ENCODE data around the gene CEP128. TPM values are rescaled to one million over a fixed set of nuclear protein-coding genes. Genes with fewer than 3 reads are reported as not detected.

The CEP128 gene
- total RNA-seq, 1 experiment from 2014 or later, result 12.0 TPM

DNA sequence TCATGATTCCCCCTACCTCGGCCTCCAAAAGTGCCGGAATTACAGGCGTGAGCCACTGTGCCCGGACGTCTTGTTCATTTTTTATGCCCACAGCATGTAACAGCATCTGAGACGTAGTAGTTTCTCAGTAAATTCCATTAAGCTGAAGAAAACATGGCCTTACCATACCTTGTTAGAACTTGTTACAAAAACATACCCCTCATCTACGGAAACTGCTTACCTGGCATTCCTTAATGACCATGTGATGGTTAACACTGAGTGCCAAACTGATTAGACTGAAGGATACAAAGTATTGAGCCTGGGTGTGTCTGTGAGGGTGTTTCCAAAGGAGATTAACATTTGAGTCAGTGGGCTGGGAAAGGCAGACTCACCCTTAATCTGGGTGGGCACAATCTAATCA is 186.8 kb downstream of the CEP128 start:
- no peaks in the 10 kb centered on the region for H3K9me3 Mint-ChIP-seq
- no peak overlapping the region for H3K27ac Mint-ChIP-seq
- H3K4me3 Mint-ChIP-seq, result no peak overlapping the region
- no peaks in the 10 kb centered on the region for H3K36me3 Mint-ChIP-seq
- ATAC-seq (no peak), DNase-seq (ENCODE audit: low spot score) (no peak)
- POLR2A ChIA-PET, result no interaction called here
- TF ChIP-seq TP53 (CRISPR knock-in tag; IDR thresholded peaks at IDR 0.05), result no peak
- TF ChIP-seq, protein P1, sequence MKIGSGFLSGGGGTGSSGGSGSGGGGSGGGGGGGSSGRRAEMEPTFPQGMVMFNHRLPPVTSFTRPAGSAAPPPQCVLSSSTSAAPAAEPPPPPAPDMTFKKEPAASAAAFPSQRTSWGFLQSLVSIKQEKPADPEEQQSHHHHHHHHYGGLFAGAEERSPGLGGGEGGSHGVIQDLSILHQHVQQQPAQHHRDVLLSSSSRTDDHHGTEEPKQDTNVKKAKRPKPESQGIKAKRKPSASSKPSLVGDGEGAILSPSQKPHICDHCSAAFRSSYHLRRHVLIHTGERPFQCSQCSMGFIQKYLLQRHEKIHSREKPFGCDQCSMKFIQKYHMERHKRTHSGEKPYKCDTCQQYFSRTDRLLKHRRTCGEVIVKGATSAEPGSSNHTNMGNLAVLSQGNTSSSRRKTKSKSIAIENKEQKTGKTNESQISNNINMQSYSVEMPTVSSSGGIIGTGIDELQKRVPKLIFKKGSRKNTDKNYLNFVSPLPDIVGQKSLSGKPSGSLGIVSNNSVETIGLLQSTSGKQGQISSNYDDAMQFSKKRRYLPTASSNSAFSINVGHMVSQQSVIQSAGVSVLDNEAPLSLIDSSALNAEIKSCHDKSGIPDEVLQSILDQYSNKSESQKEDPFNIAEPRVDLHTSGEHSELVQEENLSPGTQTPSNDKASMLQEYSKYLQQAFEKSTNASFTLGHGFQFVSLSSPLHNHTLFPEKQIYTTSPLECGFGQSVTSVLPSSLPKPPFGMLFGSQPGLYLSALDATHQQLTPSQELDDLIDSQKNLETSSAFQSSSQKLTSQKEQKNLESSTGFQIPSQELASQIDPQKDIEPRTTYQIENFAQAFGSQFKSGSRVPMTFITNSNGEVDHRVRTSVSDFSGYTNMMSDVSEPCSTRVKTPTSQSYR (CRISPR knock-in tag; IDR thresholded peaks at IDR 0.05), result no peak
- no peak for TF ChIP-seq ZNF263 (CRISPR knock-in tag; IDR thresholded peaks at IDR 0.05; ENCODE audit: low read depth)
- TF ChIP-seq, protein P2, sequence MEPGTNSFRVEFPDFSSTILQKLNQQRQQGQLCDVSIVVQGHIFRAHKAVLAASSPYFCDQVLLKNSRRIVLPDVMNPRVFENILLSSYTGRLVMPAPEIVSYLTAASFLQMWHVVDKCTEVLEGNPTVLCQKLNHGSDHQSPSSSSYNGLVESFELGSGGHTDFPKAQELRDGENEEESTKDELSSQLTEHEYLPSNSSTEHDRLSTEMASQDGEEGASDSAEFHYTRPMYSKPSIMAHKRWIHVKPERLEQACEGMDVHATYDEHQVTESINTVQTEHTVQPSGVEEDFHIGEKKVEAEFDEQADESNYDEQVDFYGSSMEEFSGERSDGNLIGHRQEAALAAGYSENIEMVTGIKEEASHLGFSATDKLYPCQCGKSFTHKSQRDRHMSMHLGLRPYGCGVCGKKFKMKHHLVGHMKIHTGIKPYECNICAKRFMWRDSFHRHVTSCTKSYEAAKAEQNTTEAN (CRISPR knock-in tag; IDR thresholded peaks at IDR 0.05), result no peak
- TF ChIP-seq, protein P3, sequence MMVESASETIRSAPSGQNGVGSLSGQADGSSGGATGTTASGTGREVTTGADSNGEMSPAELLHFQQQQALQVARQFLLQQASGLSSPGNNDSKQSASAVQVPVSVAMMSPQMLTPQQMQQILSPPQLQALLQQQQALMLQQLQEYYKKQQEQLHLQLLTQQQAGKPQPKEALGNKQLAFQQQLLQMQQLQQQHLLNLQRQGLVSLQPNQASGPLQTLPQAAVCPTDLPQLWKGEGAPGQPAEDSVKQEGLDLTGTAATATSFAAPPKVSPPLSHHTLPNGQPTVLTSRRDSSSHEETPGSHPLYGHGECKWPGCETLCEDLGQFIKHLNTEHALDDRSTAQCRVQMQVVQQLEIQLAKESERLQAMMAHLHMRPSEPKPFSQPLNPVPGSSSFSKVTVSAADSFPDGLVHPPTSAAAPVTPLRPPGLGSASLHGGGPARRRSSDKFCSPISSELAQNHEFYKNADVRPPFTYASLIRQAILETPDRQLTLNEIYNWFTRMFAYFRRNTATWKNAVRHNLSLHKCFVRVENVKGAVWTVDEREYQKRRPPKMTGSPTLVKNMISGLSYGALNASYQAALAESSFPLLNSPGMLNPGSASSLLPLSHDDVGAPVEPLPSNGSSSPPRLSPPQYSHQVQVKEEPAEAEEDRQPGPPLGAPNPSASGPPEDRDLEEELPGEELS (CRISPR knock-in tag; IDR thresholded peaks at IDR 0.05), result no peak
- no peak for TF ChIP-seq IRF2 (CRISPR knock-in tag; IDR thresholded peaks at IDR 0.05; ENCODE audit: borderline replicate concordance, low read depth)
- no peak for TF ChIP-seq MYBL2 (CRISPR knock-in tag; IDR thresholded peaks at IDR 0.05)
- TF ChIP-seq SP1 (CRISPR knock-in tag; conservative IDR thresholded peaks at IDR 0.05), result no peak
- TF ChIP-seq RELA (CRISPR knock-in tag; IDR thresholded peaks at IDR 0.05; ENCODE audit: borderline replicate concordance), result no peak
- TF ChIP-seq, protein P4, sequence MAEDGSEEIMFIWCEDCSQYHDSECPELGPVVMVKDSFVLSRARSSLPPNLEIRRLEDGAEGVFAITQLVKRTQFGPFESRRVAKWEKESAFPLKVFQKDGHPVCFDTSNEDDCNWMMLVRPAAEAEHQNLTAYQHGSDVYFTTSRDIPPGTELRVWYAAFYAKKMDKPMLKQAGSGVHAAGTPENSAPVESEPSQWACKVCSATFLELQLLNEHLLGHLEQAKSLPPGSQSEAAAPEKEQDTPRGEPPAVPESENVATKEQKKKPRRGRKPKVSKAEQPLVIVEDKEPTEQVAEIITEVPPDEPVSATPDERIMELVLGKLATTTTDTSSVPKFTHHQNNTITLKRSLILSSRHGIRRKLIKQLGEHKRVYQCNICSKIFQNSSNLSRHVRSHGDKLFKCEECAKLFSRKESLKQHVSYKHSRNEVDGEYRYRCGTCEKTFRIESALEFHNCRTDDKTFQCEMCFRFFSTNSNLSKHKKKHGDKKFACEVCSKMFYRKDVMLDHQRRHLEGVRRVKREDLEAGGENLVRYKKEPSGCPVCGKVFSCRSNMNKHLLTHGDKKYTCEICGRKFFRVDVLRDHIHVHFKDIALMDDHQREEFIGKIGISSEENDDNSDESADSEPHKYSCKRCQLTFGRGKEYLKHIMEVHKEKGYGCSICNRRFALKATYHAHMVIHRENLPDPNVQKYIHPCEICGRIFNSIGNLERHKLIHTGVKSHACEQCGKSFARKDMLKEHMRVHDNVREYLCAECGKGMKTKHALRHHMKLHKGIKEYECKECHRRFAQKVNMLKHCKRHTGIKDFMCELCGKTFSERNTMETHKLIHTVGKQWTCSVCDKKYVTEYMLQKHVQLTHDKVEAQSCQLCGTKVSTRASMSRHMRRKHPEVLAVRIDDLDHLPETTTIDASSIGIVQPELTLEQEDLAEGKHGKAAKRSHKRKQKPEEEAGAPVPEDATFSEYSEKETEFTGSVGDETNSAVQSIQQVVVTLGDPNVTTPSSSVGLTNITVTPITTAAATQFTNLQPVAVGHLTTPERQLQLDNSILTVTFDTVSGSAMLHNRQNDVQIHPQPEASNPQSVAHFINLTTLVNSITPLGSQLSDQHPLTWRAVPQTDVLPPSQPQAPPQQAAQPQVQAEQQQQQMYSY (CRISPR knock-in tag; IDR thresholded peaks at IDR 0.05), result no peak
- TF ChIP-seq, protein P5, sequence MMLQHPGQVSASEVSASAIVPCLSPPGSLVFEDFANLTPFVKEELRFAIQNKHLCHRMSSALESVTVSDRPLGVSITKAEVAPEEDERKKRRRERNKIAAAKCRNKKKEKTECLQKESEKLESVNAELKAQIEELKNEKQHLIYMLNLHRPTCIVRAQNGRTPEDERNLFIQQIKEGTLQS (CRISPR knock-in tag; conservative IDR thresholded peaks at IDR 0.05), result no peak
- TF ChIP-seq, protein P6, sequence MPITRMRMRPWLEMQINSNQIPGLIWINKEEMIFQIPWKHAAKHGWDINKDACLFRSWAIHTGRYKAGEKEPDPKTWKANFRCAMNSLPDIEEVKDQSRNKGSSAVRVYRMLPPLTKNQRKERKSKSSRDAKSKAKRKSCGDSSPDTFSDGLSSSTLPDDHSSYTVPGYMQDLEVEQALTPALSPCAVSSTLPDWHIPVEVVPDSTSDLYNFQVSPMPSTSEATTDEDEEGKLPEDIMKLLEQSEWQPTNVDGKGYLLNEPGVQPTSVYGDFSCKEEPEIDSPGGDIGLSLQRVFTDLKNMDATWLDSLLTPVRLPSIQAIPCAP (CRISPR knock-in tag; IDR thresholded peaks at IDR 0.05), result no peak
- TF ChIP-seq, protein P7, sequence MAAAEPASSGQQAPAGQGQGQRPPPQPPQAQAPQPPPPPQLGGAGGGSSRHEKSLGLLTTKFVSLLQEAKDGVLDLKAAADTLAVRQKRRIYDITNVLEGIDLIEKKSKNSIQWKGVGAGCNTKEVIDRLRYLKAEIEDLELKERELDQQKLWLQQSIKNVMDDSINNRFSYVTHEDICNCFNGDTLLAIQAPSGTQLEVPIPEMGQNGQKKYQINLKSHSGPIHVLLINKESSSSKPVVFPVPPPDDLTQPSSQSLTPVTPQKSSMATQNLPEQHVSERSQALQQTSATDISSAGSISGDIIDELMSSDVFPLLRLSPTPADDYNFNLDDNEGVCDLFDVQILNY (CRISPR knock-in tag; IDR thresholded peaks at IDR 0.05), result no peak
- TF ChIP-seq TCF7 (CRISPR knock-in tag; IDR thresholded peaks at IDR 0.05; ENCODE audit: low read depth), result no peak
- CTCF ChIA-PET, result no interaction called here
- no peaks in the 10 kb centered on the region for H3K4me1 Mint-ChIP-seq
- no peaks in the 10 kb centered on the region for H3K27me3 Mint-ChIP-seq (ENCODE audit: low read depth)

Measured in WTC11 (cell line).